Cardiac fibroblast (primary cell): ENCODE data around the gene NEDD4L.

ENCODE experiments used
- DNase-seq, 2 donors: peaks; one replicate each; pipeline versions ENCODE4 v3.0.0 to v3.0.0-alpha.2; 2010; ENCODE audit warnings: low read depth in 2 of 2
- H3K4me3 ChIP-seq, 2 donors: replicated peaks in 1 of 2; 1 replicate in 1 of 2; 2 replicates in 1 of 2; pipeline ENCODE4 v1.5.1; 2011; ENCODE audit warnings: low read depth in 2 of 2, low read length in 2 of 2, mild to moderate bottlenecking in 2 of 2, moderate library complexity in 1 of 2
- TF ChIP-seq, protein P1 (sequence below): IDR thresholded peaks from one replicate; pipeline ENCODE4 v1.5.1; 2011; ENCODE audit warnings: low read depth, mild to moderate bottlenecking, low read length, inconsistent platforms

The NEDD4L gene

DNA sequence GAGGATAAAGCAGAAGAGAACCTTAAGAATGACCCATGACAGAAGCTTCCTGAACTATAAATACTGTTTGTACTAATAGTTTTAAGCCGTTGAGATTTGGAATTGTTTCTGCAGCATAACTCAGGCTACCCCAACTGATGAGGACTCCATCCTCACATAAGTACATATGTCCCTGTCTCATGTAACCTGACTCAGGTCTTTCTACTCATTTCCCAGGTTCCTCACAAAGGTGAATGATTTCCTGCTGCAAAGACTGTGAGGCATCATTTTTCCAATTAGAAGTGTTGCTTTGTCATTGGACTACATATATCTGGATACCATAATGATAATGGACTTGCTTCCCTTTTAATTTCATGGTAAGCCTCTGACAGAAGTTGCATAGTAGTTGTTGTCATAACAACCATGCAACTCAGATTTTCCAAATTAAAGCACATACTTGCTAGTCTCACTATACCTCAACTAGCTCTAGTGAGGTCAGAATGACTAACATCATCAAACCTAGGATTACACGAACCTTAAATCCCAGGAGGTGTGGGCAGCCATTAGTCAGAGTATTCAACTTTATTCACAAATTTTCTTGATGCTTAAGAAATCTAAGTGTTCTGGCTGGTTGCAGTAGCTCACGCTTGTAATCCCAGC, 38.0 kb upstream of the NEDD4L start:
- TF ChIP-seq, protein P1, sequence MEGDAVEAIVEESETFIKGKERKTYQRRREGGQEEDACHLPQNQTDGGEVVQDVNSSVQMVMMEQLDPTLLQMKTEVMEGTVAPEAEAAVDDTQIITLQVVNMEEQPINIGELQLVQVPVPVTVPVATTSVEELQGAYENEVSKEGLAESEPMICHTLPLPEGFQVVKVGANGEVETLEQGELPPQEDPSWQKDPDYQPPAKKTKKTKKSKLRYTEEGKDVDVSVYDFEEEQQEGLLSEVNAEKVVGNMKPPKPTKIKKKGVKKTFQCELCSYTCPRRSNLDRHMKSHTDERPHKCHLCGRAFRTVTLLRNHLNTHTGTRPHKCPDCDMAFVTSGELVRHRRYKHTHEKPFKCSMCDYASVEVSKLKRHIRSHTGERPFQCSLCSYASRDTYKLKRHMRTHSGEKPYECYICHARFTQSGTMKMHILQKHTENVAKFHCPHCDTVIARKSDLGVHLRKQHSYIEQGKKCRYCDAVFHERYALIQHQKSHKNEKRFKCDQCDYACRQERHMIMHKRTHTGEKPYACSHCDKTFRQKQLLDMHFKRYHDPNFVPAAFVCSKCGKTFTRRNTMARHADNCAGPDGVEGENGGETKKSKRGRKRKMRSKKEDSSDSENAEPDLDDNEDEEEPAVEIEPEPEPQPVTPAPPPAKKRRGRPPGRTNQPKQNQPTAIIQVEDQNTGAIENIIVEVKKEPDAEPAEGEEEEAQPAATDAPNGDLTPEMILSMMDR: no peak
- DNase-seq: peak; percentile 15 to 95
- H3K4me3 ChIP-seq: no peak overlapping the region

DNA sequence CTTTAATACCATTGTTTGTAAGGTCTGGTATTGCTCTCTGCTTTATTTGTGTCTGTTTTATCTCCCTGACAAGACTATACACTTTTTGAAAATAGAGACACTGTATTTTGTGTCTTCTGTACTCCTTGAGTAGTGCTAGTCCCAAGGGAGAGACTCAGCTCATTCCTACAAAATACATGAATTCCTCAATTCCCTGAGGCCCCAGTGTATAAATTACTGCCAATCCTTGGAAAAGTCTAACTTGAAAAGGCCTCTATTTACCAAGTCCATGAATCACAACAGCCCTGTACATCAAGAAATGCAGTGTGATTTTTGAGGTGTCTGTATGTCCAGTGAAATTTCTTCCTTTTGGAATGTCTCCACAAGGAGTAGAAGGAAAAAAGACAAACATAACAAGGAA, 34.9 kb upstream of the NEDD4L start:
- peak; percentile 52 to 76 for DNase-seq
- H3K4me3 ChIP-seq: no peak overlapping the region

DNA sequence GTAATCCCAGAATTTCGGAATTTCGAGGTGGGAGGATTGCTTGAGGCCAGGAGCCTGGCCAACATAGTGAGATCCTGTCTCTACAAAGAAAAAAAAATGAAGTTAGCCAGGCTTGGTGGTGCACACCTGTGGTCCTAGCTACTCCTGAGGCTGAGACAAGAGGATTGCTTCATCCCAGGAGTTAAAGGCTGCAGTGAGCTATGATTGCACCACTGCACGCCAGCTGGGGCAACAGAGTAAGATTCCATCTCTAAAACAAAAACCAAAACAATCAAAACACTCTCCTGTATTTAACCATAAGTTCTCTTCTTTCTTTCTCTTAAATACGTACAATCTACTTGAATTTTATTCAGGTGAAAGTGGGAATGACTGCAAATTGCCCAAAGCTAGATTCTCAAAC, 33.8 kb upstream of the NEDD4L start:
- TF ChIP-seq, protein P1: no peak
- peak in 1 of 2 donors; percentile 5 for DNase-seq
- H3K4me3 ChIP-seq: no peak overlapping the region

More for the DNA sequence above, 34.9 kb upstream of the NEDD4L start:
- TF ChIP-seq, protein P1: no peak

- DNase-seq: no peak
- TF ChIP-seq, protein P1: no peak
- H3K4me3 ChIP-seq: no peak overlapping the region
Observed at GRCh38 chr18:58012356-58012755, 31.7 kb upstream of the NEDD4L start.

DNA sequence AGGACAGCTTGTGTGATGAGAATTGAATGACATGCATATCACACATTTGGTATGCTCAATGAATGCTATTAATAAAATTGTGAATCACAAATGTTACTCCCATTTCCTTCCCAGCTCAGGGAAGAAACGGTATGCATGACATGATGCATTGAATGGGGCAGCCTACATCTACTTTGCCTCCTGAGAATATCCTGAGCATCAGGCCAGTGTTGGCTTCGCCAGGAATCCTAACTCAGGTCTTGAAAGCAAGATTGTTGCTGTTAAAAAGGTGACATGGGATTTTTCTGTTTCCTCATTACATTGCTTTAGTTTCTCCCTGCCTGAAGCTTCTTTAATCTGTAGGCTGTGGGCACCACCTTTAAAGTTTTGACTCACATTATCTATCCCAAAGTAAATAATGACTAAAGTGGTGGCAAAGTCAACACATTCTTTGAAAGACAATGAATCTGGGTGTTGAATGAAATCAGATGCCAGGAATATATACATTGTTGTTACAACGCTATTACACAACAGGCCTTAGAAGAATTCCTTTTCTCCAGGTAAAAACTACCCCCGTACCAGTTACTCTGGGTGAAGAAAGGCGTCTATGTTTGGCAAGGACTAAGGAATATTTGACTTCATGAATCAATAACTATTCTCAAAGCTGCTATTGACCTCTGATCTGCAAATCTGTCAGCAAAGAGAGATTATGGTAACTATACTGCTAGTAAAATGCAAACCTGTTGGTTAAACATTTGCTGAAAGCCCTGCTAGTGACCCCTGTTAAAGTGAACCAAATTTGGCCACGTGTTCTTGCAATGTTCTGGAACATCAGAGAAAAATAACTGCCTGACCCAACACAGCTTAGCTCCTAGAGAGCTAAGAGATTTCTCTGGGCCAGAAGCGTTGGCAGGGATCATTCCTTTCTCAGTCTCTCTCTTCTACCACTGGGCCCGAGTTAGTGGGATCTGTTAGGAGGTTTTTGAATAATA, 30.5 kb upstream of the NEDD4L start:
- peak in 1 of 2 donors; percentile 48 for DNase-seq
- no peak overlapping the region for H3K4me3 ChIP-seq
- TF ChIP-seq, protein P1: no peak

GRCh38 chr18:58015065-58015780, 28.8 kb upstream of the NEDD4L start:
- TF ChIP-seq, protein P1: no peak
- DNase-seq: no peak
- H3K4me3 ChIP-seq: no peak overlapping the region
